SIG-M5 treated with dmso at 0.1 percent for 504 hours (cell line): ENCODE data around the gene CACNA1E.
"Not testable (repeated sequence)": the region's sequence is repeated elsewhere in the genome, so short reads cannot be mapped to it uniquely, and the experiment has no call there.

ENCODE experiments used
- DNase-seq: peaks from one replicate; lab custom pipeline; 2025; ENCODE audit not compliant: unreplicated experiment; lab: John Stamatoyannopoulos, UW

The CACNA1E gene

DNA sequence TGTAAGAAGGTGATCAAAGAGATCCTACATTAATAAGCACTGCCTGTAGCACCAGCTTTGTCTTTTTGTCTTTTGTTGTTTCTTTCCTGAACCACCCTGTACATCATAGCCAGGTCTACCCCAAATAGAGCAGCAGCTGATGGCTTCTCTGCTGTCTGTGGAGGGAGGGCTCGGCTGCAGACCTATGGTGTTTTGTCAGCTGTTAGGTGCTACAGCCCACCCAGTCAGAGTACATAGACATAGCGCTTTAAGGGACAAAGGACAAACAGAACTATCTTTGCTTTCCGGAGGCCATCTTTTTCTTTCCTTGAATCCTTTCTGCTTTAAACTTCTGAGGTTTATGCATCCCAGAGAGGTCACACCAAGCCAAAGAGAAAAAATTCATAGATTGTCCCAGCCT, 320.1 kb downstream of the CACNA1E start:
- no peak for DNase-seq

DNA sequence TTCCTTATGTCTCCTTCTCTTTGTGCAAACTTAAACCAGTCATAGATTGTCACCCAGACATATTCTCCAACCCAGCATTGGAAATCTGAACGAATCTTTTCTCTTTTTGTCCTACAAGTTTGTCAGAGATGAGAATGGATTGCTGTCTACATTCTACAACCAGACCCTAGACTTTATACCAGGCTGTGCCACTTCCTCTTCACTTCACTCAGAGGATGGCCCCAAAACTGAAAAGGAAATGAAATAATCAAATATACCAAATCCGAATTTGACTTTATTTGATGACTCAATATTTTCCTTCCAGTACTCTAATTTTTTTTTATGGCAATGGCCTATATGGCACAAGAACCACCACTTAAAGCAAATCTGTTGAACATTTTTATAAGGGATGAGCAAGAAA, 321.7 kb downstream of the CACNA1E start:
- DNase-seq = no peak

GRCh38 chr1:181806746-181807145, 323.4 kb downstream of the CACNA1E start:
- no peak for DNase-seq

DNA sequence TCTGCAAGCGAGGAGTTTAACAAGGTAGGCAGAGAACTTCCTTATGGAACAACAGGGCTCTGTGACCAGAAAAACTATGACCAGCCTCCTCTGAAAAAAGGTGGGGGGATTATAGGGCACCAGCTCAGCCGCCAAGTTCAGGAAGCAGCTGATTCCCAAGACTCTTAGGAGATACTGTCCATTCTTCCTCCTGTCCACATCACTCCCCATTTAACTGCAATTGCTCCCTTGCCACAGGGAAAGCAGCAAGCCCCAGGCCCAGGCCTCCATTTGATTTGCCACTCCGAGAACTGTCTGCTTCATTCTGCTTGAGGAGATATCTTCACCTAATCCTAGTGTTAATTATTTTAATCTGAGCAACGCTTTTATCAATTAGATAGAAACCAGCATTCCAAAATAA, 323.9 kb downstream of the CACNA1E start:
- DNase-seq = no peak

DNA sequence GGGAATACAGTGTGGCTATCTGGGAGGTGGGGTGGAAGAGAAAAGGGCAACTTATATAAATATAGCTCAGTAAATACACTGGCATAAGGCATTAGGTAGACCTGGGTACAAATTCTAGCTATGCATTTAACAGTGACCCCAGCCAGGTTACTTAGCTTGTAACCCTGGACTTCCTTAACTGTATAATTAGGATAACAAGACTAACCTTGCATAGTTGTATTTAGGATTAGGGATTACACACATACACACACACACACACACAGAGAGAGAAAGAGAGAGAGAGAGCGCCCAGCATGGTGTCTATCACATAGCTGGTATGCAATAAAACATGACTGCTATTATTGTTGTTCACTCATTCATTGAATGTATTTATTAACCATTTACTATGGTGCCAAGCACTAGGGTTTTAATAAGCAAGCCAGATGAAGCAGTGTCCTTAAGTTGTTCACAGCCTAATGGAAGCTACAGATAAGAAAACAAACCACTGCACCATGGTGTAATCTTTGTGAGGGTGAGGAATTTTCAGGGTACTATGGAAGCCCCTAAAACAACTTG, 326.8 kb downstream of the CACNA1E start:
- no peak for DNase-seq

DNA sequence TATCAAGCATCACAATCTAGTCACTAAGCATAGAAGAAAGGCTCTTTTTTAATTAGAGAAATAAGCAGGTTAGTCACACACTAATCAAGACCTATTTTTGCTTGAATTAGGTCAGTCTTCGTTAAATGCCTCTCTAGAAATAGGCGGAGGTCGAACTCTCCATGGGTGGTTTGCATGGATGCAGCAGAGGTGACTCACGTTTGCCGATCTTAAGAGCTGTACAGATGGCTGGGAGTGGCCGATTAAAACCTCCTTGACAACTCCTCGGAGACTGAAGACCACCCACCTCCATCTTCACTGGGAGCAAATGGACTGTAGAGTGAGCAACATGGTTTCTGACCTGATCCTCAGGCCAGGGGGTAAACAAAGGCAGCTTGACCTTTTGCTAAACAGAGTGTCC, 328.9 kb downstream of the CACNA1E start:
- DNase-seq = no peak

- DNase-seq = no peak
Measured at GRCh38 chr1:181813266-181813665, 329.9 kb downstream of the CACNA1E start.

- DNase-seq = no peak
Measured at GRCh38 chr1:181816608-181817007, 333.3 kb downstream of the CACNA1E start.

DNA sequence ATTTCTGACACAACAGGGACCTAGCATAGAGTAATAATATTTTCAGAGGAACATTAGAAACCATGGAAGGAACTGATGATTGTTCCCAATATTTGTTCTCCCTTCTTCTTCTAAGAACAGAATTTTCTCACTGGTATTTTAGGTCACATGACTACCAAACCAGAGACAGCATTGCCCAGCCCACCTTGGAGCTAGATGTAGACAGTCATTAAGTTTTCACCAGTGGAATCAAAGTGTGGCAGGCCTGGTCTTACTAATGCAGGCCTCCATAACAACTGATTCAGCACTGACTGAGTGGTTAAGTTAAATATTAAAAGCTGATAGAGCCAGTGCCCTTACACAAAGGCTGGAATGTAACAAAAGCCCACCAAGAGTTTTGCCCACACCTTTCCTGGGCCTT, 333.8 kb downstream of the CACNA1E start:
- no peak for DNase-seq

GRCh38 chr1:181818459-181818858, 335.1 kb downstream of the CACNA1E start:
- no peak for DNase-seq

GRCh38 chr1:181818943-181819342, 335.6 kb downstream of the CACNA1E start:
- DNase-seq = no peak

DNA sequence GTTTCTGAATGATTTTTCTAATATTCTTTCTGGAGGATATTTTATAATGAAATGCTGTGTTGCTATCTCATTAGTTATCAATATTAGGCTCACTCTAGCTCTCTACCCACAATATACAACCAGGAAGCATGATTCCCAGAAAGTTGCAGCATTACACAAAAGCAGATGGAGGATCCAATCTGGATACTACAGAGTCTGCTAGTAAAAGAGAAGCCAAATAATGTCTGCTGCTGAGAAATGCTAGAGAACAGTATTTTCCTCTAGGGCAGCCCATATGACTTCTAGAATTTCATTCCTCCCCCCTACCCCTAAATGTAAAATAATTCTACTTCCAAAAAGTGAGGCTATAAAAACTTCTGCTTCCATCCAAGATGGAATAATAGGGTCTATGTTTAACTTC, 338.4 kb downstream of the CACNA1E start:
- DNase-seq = no peak

- not testable (repeated sequence) for DNase-seq
Measured at GRCh38 chr1:181832173-181832880, 349.0 kb downstream of the CACNA1E start.

DNA sequence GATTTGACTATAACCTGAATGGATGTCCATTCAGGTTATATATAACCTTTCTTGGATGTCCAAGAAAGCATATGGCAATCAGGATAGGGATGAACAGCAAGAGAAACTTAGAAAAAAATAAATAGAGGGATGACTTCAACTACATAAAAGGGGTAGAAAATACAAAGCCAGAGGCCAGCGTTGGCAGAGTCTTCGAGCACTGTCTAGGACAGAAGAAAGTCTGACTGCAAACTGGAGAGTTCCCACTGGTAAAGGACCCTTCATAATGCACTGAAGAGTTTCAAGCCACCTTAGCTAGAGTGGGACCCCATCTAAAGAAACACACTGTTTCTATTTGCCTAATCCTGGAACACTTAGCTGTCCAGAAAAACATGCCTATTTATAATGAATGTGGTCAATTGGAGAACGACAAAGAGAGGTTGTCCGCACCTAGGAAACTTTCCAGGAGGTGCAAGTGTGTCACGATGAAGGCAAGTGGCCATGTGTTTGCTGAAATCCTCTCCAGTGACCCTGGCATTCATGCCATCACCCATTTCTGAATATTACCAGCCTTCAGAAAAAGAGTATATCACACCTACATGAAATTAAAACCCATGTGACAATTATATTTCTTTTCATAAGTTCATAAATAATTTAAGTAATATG, 362.8 kb downstream of the CACNA1E start:
- no peak for DNase-seq

DNA sequence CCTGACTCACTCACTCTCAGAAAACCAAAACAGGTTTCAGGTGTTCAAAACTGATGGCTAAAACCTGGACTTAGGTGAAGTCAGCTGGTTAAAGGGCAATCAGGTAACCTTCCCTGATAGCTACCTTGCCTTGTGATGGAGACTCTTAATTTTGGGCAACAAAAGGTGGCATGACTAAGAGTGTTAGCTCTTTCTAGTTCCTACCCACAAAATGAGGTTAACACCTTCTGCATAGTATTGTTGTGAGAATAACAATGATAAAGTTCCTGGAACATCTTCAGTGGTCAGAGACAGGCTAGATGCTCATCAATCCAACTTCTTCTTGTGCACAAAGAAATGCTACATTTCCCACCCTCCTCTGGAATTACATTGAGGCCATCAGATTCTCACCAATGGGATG, 363.4 kb downstream of the CACNA1E start:
- no peak for DNase-seq

- DNase-seq = no peak
Measured at GRCh38 chr1:181849071-181849470, 365.8 kb downstream of the CACNA1E start.

- DNase-seq = not testable (repeated sequence)
Measured at GRCh38 chr1:181854212-181854611, 370.9 kb downstream of the CACNA1E start.

GRCh38 chr1:181855380-181855779, 372.1 kb downstream of the CACNA1E start:
- DNase-seq = no peak
